ENCODE data around the gene BCL3.
A peak's percentile ranks its signal among the peaks of the same experiment; 100 is the strongest.

BCL3 gene

GRCh38 chr19:44741841-44742329 lies 6.6 kb upstream of the BCL3 start (continued):
- TF ChIP-seq, protein P1, sequence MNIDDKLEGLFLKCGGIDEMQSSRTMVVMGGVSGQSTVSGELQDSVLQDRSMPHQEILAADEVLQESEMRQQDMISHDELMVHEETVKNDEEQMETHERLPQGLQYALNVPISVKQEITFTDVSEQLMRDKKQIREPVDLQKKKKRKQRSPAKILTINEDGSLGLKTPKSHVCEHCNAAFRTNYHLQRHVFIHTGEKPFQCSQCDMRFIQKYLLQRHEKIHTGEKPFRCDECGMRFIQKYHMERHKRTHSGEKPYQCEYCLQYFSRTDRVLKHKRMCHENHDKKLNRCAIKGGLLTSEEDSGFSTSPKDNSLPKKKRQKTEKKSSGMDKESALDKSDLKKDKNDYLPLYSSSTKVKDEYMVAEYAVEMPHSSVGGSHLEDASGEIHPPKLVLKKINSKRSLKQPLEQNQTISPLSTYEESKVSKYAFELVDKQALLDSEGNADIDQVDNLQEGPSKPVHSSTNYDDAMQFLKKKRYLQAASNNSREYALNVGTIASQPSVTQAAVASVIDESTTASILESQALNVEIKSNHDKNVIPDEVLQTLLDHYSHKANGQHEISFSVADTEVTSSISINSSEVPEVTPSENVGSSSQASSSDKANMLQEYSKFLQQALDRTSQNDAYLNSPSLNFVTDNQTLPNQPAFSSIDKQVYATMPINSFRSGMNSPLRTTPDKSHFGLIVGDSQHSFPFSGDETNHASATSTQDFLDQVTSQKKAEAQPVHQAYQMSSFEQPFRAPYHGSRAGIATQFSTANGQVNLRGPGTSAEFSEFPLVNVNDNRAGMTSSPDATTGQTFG (tag by site-specific recombination; IDR thresholded peaks at IDR 0.05; ENCODE audit: borderline replicate concordance): no peak
- peak; percentile 67 for TF ChIP-seq SP2 (tag by site-specific recombination; IDR thresholded peaks at IDR 0.05)
- TF ChIP-seq REST (tag by site-specific recombination; IDR thresholded peaks at IDR 0.05): no peak
- no peak for TF ChIP-seq ZBTB1 (tag by site-specific recombination; IDR thresholded peaks at IDR 0.05)
- no peak for TF ChIP-seq ZNF48 (tag by site-specific recombination; IDR thresholded peaks at IDR 0.05)
- TF ChIP-seq SETDB1 (IDR thresholded peaks at IDR 0.05; ENCODE audit: insufficient read length, low read length): no peak
- TF ChIP-seq, protein P2, sequence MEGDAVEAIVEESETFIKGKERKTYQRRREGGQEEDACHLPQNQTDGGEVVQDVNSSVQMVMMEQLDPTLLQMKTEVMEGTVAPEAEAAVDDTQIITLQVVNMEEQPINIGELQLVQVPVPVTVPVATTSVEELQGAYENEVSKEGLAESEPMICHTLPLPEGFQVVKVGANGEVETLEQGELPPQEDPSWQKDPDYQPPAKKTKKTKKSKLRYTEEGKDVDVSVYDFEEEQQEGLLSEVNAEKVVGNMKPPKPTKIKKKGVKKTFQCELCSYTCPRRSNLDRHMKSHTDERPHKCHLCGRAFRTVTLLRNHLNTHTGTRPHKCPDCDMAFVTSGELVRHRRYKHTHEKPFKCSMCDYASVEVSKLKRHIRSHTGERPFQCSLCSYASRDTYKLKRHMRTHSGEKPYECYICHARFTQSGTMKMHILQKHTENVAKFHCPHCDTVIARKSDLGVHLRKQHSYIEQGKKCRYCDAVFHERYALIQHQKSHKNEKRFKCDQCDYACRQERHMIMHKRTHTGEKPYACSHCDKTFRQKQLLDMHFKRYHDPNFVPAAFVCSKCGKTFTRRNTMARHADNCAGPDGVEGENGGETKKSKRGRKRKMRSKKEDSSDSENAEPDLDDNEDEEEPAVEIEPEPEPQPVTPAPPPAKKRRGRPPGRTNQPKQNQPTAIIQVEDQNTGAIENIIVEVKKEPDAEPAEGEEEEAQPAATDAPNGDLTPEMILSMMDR (tag by site-specific recombination; IDR thresholded peaks at IDR 0.05): no peak
- no peak for TF ChIP-seq ZNF626 (tag by site-specific recombination; IDR thresholded peaks at IDR 0.05)
- TF ChIP-seq ZNF398 (tag by site-specific recombination; IDR thresholded peaks at IDR 0.05): peak; percentile 95
- TF ChIP-seq ZNF830 (tag by site-specific recombination; IDR thresholded peaks at IDR 0.05; ENCODE audit: low read depth): no peak
- TF ChIP-seq ZNF37A (tag by site-specific recombination; IDR thresholded peaks at IDR 0.05): no peak
- no peak for TF ChIP-seq ZNF292 (tag by site-specific recombination; IDR thresholded peaks at IDR 0.05; ENCODE audit: borderline replicate concordance, low read depth)
- TF ChIP-seq ZNF785 (tag by site-specific recombination; IDR thresholded peaks at IDR 0.05): no peak
- TF ChIP-seq, protein P3, sequence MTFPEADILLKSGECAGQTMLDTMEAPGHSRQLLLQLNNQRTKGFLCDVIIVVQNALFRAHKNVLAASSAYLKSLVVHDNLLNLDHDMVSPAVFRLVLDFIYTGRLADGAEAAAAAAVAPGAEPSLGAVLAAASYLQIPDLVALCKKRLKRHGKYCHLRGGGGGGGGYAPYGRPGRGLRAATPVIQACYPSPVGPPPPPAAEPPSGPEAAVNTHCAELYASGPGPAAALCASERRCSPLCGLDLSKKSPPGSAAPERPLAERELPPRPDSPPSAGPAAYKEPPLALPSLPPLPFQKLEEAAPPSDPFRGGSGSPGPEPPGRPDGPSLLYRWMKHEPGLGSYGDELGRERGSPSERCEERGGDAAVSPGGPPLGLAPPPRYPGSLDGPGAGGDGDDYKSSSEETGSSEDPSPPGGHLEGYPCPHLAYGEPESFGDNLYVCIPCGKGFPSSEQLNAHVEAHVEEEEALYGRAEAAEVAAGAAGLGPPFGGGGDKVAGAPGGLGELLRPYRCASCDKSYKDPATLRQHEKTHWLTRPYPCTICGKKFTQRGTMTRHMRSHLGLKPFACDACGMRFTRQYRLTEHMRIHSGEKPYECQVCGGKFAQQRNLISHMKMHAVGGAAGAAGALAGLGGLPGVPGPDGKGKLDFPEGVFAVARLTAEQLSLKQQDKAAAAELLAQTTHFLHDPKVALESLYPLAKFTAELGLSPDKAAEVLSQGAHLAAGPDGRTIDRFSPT (tag by site-specific recombination; IDR thresholded peaks at IDR 0.05): no peak; the same call in 1 of the 2 replicates
- no peak for TF ChIP-seq GLI2 (tag by site-specific recombination; IDR thresholded peaks at IDR 0.05; ENCODE audit: borderline replicate concordance, low read depth)
- no peak for TF ChIP-seq ZNF423 (tag by site-specific recombination; IDR thresholded peaks at IDR 0.05)
- TF ChIP-seq, protein P4, sequence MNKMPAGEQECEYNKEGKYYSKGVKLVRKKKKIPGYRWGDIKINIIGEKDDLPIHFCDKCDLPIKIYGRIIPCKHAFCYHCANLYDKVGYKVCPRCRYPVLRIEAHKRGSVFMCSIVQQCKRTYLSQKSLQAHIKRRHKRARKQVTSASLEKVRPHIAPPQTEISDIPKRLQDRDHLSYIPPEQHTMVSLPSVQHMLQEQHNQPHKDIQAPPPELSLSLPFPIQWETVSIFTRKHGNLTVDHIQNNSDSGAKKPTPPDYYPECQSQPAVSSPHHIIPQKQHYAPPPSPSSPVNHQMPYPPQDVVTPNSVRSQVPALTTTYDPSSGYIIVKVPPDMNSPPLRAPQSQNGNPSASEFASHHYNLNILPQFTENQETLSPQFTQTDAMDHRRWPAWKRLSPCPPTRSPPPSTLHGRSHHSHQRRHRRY (tag by site-specific recombination; IDR thresholded peaks at IDR 0.05): no peak
- TF ChIP-seq ZNF561 (tag by site-specific recombination; IDR thresholded peaks at IDR 0.05; ENCODE audit: borderline replicate concordance): no peak; the same call in 1 of the 2 replicates
- peak; percentile 62; the same call in 1 of the 2 replicates for TF ChIP-seq ZFP37 (tag by site-specific recombination; IDR thresholded peaks at IDR 0.05)
- TF ChIP-seq ZNF169 (tag by site-specific recombination; IDR thresholded peaks at IDR 0.05): no peak
- no peak for TF ChIP-seq ZNF664 (tag by site-specific recombination; IDR thresholded peaks at IDR 0.05)
- TF ChIP-seq, protein P5, sequence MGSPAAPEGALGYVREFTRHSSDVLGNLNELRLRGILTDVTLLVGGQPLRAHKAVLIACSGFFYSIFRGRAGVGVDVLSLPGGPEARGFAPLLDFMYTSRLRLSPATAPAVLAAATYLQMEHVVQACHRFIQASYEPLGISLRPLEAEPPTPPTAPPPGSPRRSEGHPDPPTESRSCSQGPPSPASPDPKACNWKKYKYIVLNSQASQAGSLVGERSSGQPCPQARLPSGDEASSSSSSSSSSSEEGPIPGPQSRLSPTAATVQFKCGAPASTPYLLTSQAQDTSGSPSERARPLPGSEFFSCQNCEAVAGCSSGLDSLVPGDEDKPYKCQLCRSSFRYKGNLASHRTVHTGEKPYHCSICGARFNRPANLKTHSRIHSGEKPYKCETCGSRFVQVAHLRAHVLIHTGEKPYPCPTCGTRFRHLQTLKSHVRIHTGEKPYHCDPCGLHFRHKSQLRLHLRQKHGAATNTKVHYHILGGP (tag by site-specific recombination; IDR thresholded peaks at IDR 0.05): no peak
- no peak for TF ChIP-seq OVOL3 (tag by site-specific recombination; IDR thresholded peaks at IDR 0.05)
- TF ChIP-seq ZNF184 (tag by site-specific recombination; IDR thresholded peaks at IDR 0.05): no peak
